Stomach (tissue), 9 donors: Measurements from ENCODE around the gene GAREM2. TPM values are rescaled to one million over a fixed set of nuclear protein-coding genes. Genes with fewer than 3 reads are reported as not detected.

ENCODE experiments used
- DNase-seq, 2 donors: peaks; one replicate each; pipeline versions ENCODE4 v3.0.0 to v3.0.0-alpha.2; 2013 to 2019
- H3K27ac ChIP-seq, 5 donors: fragments of 200-600 bp in 4 of 5; sonication (generic) in 4 of 5; one replicate each; pipeline ENCODE4 v1.5.1; 2013 to 2019; ENCODE audit warnings: mild to moderate bottlenecking in 1 of 5, moderate library complexity in 1 of 5
- H3K27me3 ChIP-seq, 3 donors: fragments of 200-600 bp; sonication (generic); one replicate each; pipeline ENCODE4 v1.5.1; 2017 to 2019; ENCODE audit warnings: mixed run types in 1 of 3
- H3K36me3 ChIP-seq, 4 donors: fragments of 200-600 bp; sonication (generic); 1 replicate in 3 of 4; 2 replicates in 1 of 4; pipeline ENCODE4 v1.5.1; 2016 to 2019
- H3K4me1 ChIP-seq, 4 donors: fragments of 200-600 bp; sonication (generic); one replicate each; pipeline ENCODE4 v1.5.1; 2016 to 2019
- H3K4me3 ChIP-seq, 4 donors: fragments of 200-600 bp; sonication (generic) in 3 of 4; one replicate each; pipeline ENCODE4 v1.5.1; 2016 to 2019; ENCODE audit warnings: mild to moderate bottlenecking in 1 of 4
- H3K9me3 ChIP-seq, 4 donors: fragments of 200-600 bp; sonication (generic); one replicate each; pipeline ENCODE4 v1.5.1; 2016 to 2019
- CTCF ChIP-seq, 7 experiments: fragments of 450-650 bp in 4 of 7; fragments of 200-600 bp in 3 of 7; sonication (generic) in 3 of 7; IDR thresholded peaks; one replicate each; pipeline ENCODE4 v1.5.1; 2016 to 2019; ENCODE audit warnings: antibody characterized with exemption in 7 of 7, control low read depth in 2 of 7, mild to moderate bottlenecking in 1 of 7
- EP300 ChIP-seq: sonication (generic); formaldehyde crosslinking; IDR thresholded peaks from one replicate; pipeline ENCODE4 v1.6.1; 2017; ENCODE audit warnings: antibody characterized with exemption
- POLR2A ChIP-seq, 4 donors: fragments of 450-650 bp; IDR thresholded peaks; one replicate each; pipeline ENCODE4 v1.6.1; 2016; ENCODE audit warnings: antibody characterized with exemption in 4 of 4, control low read depth in 2 of 4, mild to moderate bottlenecking in 1 of 4, moderate library complexity in 1 of 4
- POLR2AphosphoS5 ChIP-seq, 3 donors: sonication (generic); formaldehyde crosslinking; IDR thresholded peaks; one replicate each; pipeline ENCODE4 v1.6.1; 2016; ENCODE audit warnings: antibody characterized with exemption in 3 of 3
- WGBS, 5 donors: extraction: QIAGEN DNeasy Blood & Tissue Kit in 3 of 5; methylation state at CpG; one replicate each; pipeline versions ENCODE4 v1.1.5 to v1.1.7; 2013 to 2018; 5-methylcytosine and 5-hydroxymethylcytosine counted together
- intact Hi-C: fragments of 100-400 bp; cut with DNase I; formaldehyde crosslinking; loops from one replicate; pipeline ENCODE4 v1.15.1; 2023; ENCODE audit warnings: low total_unique reads
- polyA plus RNA-seq, 3 donors: library from polyadenylated mRNA; stranded (reverse); fragments of 200-250 nt; gene quantifications; one replicate each; pipeline ENCODE4 v1.2.3, GENCODE V29; 2013
- total RNA-seq, 5 donors: library from RNA; depleted of rRNA; stranded (reverse); fragments of >200 nt; gene quantifications; one replicate each; pipeline versions ENCODE4 v1.1.0 to v1.2.3, GENCODE V29; 2014 to 2016
- donor health status: healthy with polysubstance abuse.
- donor health status: Bipolar disorder and iron deficiency.
- donor health status: healthy.

The GAREM2 gene
- total and polyA plus RNA-seq, 8 donors, result under 0.01 to 2.3 (median 1.2) TPM; not detected in 2

GRCh38 chr2:26182441-26182840, 9.6 kb downstream of the GAREM2 start:
- no peaks in the 10 kb centered on the region for H3K36me3 ChIP-seq
- peaks cover 9 to 40% (median 29%) of the 10 kb centered on the region in 4 donors for H3K4me1 ChIP-seq
- peaks cover 0 to 21% (median 3%) of the 10 kb centered on the region in 3 donors for H3K27me3 ChIP-seq
- no peak overlapping the region for H3K27ac ChIP-seq
- WGBS, 5 donors, result 81 to 93% (median 87%) methylated on average over 2 to 5 of the region's 5 CpGs
- no peak overlapping the region for H3K4me3 ChIP-seq
- DNase-seq, result no peak
- no peaks in the 10 kb centered on the region for H3K9me3 ChIP-seq
- no peak for TF ChIP-seq POLR2AphosphoS5 (IDR thresholded peaks at IDR 0.05)
- TF ChIP-seq POLR2A (IDR thresholded peaks at IDR 0.05), result no peak
- no peak for TF ChIP-seq EP300
- no peak for TF ChIP-seq CTCF (IDR thresholded peaks at IDR 0.05)
- intact Hi-C loops, result no loop called here

GRCh38 chr2:26182887-26183630, 10.2 kb downstream of the GAREM2 start:
- H3K36me3 ChIP-seq, result peaks cover 0 to 4% (median 0%) of the 10 kb centered on the region in 4 donors
- TF ChIP-seq EP300 (no peak), POLR2AphosphoS5 (IDR thresholded peaks at IDR 0.05) (no peak), CTCF (IDR thresholded peaks at IDR 0.05) (no peak), POLR2A (IDR thresholded peaks at IDR 0.05) (no peak)
- peaks cover 0 to 21% (median 3%) of the 10 kb centered on the region in 3 donors for H3K27me3 ChIP-seq
- DNase-seq, result no peak
- 94 to 96% (median 96%) methylated on average over 10 to 11 of the region's 11 CpGs for WGBS, 5 donors
- no peak overlapping the region for H3K4me3 ChIP-seq
- H3K4me1 ChIP-seq, result peaks cover 9 to 40% (median 29%) of the 10 kb centered on the region in 4 donors
- intact Hi-C loops, result no loop called here
- H3K9me3 ChIP-seq, result no peaks in the 10 kb centered on the region
- H3K27ac ChIP-seq, result no peak overlapping the region

- H3K9me3 ChIP-seq, result no peaks in the 10 kb centered on the region
- peak overlapping the region; percentile 57 to 63 (median 62) for H3K4me3 ChIP-seq
- H3K4me1 ChIP-seq, result peaks cover 6 to 32% (median 22%) of the 10 kb centered on the region in 4 donors
- intact Hi-C loops, result no loop called here
- peaks cover 0 to 5% (median 2%) of the 10 kb centered on the region in 4 donors for H3K36me3 ChIP-seq
- H3K27ac ChIP-seq, result peak overlapping the region in 1 of 5 donors; percentile 63
- no peak for TF ChIP-seq POLR2AphosphoS5 (IDR thresholded peaks at IDR 0.05)
- TF ChIP-seq CTCF (IDR thresholded peaks at IDR 0.05), result no peak
- peaks cover 0 to 18% (median 3%) of the 10 kb centered on the region in 3 donors for H3K27me3 ChIP-seq
- no peak for DNase-seq
- 58 to 75% (median 60%) methylated on average over 23 to 34 of the region's 34 CpGs for WGBS, 5 donors
Observed at GRCh38 chr2:26184121-26184520, 11.2 kb downstream of the GAREM2 start.

- Histone ChIP-seq H3K27ac (peak overlapping the region in 4 of 5 donors; percentile 50 to 81 (median 62)), H3K9me3 (no peaks in the 10 kb centered on the region), H3K4me3 (peak overlapping the region; percentile 57 to 63 (median 62)), H3K36me3 (peaks cover 0 to 8% (median 3%) of the 10 kb centered on the region in 4 donors), H3K4me1 (peaks cover 0 to 26% (median 16%) of the 10 kb centered on the region in 4 donors), H3K27me3 (peaks cover 0 to 12% (median 0%) of the 10 kb centered on the region in 3 donors)
- 2 to 13% (median 6%) methylated on average over 3 to 114 of the region's 114 CpGs for WGBS, 5 donors
- peak in 1 of 3 donors; percentile 28 for TF ChIP-seq POLR2AphosphoS5 (IDR thresholded peaks at IDR 0.05)
- peak in 3 of 7 experiments; percentile 30 to 70 (median 42) for TF ChIP-seq CTCF (IDR thresholded peaks at IDR 0.05)
- no peak for TF ChIP-seq POLR2A (IDR thresholded peaks at IDR 0.05)
- no peak for TF ChIP-seq EP300
- intact Hi-C loops, result no loop called here
- peak; percentile 84 to 97 for DNase-seq
Observed at GRCh38 chr2:26184555-26185303, 11.8 kb downstream of the GAREM2 start.
